ENCODE measurements around the gene IL20RA. TPM values are rescaled to one million over a fixed set of nuclear protein-coding genes. Genes with fewer than 3 reads are reported as not detected.

IL20RA gene
- total and polyA plus RNA-seq, 2 donors (not counting 3 experiments of a cell fraction or from before 2014, with no cell fraction given): not detected

DNA sequence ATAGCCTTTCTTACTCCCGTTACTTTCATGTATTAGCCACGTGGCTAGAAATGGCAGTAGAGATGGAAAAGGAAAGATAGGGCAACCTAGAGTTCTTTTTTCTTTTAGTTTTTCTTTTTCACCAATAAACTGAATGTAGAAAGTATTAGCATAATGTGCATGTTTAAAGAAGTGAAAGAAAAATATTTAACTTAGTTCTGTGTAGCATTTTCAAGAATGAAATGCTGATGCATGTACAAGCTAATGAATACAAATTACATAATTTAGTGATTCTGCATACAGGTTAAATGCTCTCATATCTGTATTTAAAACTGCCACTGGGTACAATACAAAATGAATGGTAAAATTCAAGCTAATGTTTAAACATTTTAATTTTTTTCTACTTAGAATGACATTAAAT lies 22.6 kb upstream of the IL20RA start:
- CTCF ChIA-PET: interaction anchor here (0.9 to 2.0 kb wide), 3 partner anchors 9 to 246 kb away, joined by 3 to 10 read pairs (median 4); no protein-coding TSS in a partner anchor
- Histone ChIP-seq H3K27ac (ENCODE audit: insufficient read depth, low read depth, low read length) (no peak overlapping the region), H4K20me1 (replicated peaks; ENCODE audit: control insufficient read depth, extremely low read depth, insufficient read depth, low read length) (no peaks in the 10 kb centered on the region), H3K9ac (replicated peaks; ENCODE audit: extremely low read depth, insufficient read depth, low read length) (no peak overlapping the region), H3K36me3 (ENCODE audit: control insufficient read depth in 2 of 2, extremely low read depth in 1 of 2, insufficient read depth in 2 of 2, low read length in 2 of 2) (no peaks in the 10 kb centered on the region), H3K79me2 (ENCODE audit: control insufficient read depth, insufficient read depth, low read length) (no peaks in the 10 kb centered on the region), H3K4me3 (replicated peaks in 1 of 3; ENCODE audit: insufficient read depth in 1 of 3, low read depth in 1 of 3, low read length in 3 of 3) (no peak overlapping the region), H3K4me1 (ENCODE audit: control insufficient read depth, extremely low read depth, insufficient read depth, low read length) (no peaks in the 10 kb centered on the region), H3K9me1 (replicated peaks; ENCODE audit: control insufficient read depth, extremely low read depth, insufficient read depth, low read length) (no peaks in the 10 kb centered on the region), H3K9me3 (replicated peaks; ENCODE audit: control insufficient read depth, insufficient read depth, low read length) (no peaks in the 10 kb centered on the region), H2AFZ (ENCODE audit: low read depth, low read length) (no peak overlapping the region), H3K4me2 (ENCODE audit: insufficient read depth, low read length) (no peak overlapping the region), H3K27me3 (ENCODE audit: control insufficient read depth in 2 of 2, insufficient read depth in 2 of 2, low read length in 2 of 2) (no peaks in the 10 kb centered on the region)
- intact Hi-C loops (cut with micrococcal nuclease) (no loop called here), dilution Hi-C loops (cut with MboI; ENCODE audit: extremely low pct_ligation_motif_present, low sequenced_read_pairs) (no loop called here)
- no TSS peak for BruUV-seq (replicated peaks)
- POLR2A ChIA-PET: no interaction called here
- FAIRE-seq (no peak), DNase-seq (ENCODE audit: low read depth, low spot score) (no peak)
- TF ChIP-seq POLR2AphosphoS5 (IDR thresholded peaks at IDR 0.05; ENCODE audit: insufficient read depth, low read depth, low read length) (no peak), POLR2A (IDR thresholded peaks at IDR 0.05; ENCODE audit: low read depth, low read length) (no peak), MYC (IDR thresholded peaks at IDR 0.05; ENCODE audit: low read depth, low read length) (no peak), FOS (IDR thresholded peaks at IDR 0.05; ENCODE audit: borderline replicate concordance, insufficient read depth, low read length) (no peak)

DNA sequence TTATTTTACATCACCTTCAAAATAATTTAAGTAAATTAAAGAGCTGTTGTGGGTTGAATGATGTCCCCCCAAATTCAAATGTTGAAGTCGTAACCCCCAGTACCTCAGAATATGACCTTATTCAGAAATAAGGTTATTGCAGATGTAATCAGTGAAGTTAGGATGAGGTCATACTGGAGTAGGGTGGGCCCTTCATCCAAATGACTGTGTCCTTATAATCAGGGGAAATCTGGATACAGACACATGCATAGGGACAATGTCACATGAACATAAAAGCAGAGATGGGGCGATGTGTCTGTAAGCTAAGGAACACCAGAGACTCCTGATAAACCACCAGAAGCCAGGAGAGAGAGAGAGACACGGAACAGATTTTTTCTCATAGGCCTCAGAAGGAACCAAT lies 13.3 kb upstream of the IL20RA start:
- no peak overlapping the region for H3K4me2 ChIP-seq (ENCODE audit: insufficient read depth, low read length)
- H3K4me1 ChIP-seq (ENCODE audit: control insufficient read depth, extremely low read depth, insufficient read depth, low read length): no peaks in the 10 kb centered on the region
- no peak overlapping the region for H3K4me3 ChIP-seq (replicated peaks in 1 of 3; ENCODE audit: insufficient read depth in 1 of 3, low read depth in 1 of 3, low read length in 3 of 3)
- no peaks in the 10 kb centered on the region for H4K20me1 ChIP-seq (replicated peaks; ENCODE audit: control insufficient read depth, extremely low read depth, insufficient read depth, low read length)
- DNase-seq (ENCODE audit: low read depth, low spot score): no peak
- POLR2A ChIA-PET: no interaction called here
- no TSS peak for BruUV-seq (replicated peaks)
- CTCF ChIA-PET: no interaction called here
- H3K9me3 ChIP-seq (replicated peaks; ENCODE audit: control insufficient read depth, insufficient read depth, low read length): no peaks in the 10 kb centered on the region
- H3K27ac ChIP-seq (ENCODE audit: insufficient read depth, low read depth, low read length): no peak overlapping the region
- no peak for TF ChIP-seq POLR2A (IDR thresholded peaks at IDR 0.05; ENCODE audit: low read depth, low read length)
- TF ChIP-seq, protein P1, sequence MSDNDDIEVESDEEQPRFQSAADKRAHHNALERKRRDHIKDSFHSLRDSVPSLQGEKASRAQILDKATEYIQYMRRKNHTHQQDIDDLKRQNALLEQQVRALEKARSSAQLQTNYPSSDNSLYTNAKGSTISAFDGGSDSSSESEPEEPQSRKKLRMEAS (IDR thresholded peaks at IDR 0.05; ENCODE audit: insufficient read depth, insufficient read length): no peak
- TF ChIP-seq POLR2AphosphoS5 (IDR thresholded peaks at IDR 0.05; ENCODE audit: insufficient read depth, low read depth, low read length): no peak
- no peak for TF ChIP-seq JUN (IDR thresholded peaks at IDR 0.05; ENCODE audit: borderline replicate concordance, insufficient read depth, insufficient read length, low read depth)
- TF ChIP-seq, protein P2, sequence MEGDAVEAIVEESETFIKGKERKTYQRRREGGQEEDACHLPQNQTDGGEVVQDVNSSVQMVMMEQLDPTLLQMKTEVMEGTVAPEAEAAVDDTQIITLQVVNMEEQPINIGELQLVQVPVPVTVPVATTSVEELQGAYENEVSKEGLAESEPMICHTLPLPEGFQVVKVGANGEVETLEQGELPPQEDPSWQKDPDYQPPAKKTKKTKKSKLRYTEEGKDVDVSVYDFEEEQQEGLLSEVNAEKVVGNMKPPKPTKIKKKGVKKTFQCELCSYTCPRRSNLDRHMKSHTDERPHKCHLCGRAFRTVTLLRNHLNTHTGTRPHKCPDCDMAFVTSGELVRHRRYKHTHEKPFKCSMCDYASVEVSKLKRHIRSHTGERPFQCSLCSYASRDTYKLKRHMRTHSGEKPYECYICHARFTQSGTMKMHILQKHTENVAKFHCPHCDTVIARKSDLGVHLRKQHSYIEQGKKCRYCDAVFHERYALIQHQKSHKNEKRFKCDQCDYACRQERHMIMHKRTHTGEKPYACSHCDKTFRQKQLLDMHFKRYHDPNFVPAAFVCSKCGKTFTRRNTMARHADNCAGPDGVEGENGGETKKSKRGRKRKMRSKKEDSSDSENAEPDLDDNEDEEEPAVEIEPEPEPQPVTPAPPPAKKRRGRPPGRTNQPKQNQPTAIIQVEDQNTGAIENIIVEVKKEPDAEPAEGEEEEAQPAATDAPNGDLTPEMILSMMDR (IDR thresholded peaks at IDR 0.05; ENCODE audit: extremely low read depth in 1 of 2, insufficient read depth in 1 of 2, low read depth in 1 of 2, low read length in 2 of 2): no peak
- TF ChIP-seq MYC (IDR thresholded peaks at IDR 0.05; ENCODE audit: low read depth, low read length): no peak
- TF ChIP-seq GATA2 (IDR thresholded peaks at IDR 0.05; ENCODE audit: insufficient read depth, insufficient read length, low read depth, low read length): no peak
- TF ChIP-seq EZH2 (IDR thresholded peaks at IDR 0.05; ENCODE audit: borderline replicate concordance, low read depth, low read length, severe bottlenecking): no peak
- no peak for TF ChIP-seq FOS (IDR thresholded peaks at IDR 0.05; ENCODE audit: borderline replicate concordance, insufficient read depth, low read length)
- no peaks in the 10 kb centered on the region for H3K79me2 ChIP-seq (ENCODE audit: control insufficient read depth, insufficient read depth, low read length)
- H2AFZ ChIP-seq (ENCODE audit: low read depth, low read length): no peak overlapping the region
- H3K27me3 ChIP-seq (ENCODE audit: control insufficient read depth in 2 of 2, insufficient read depth in 2 of 2, low read length in 2 of 2): no peaks in the 10 kb centered on the region
- dilution Hi-C loops (cut with MboI; ENCODE audit: extremely low pct_ligation_motif_present, low sequenced_read_pairs): no loop called here
- intact Hi-C loops (cut with micrococcal nuclease): no loop called here
- no peaks in the 10 kb centered on the region for H3K9me1 ChIP-seq (replicated peaks; ENCODE audit: control insufficient read depth, extremely low read depth, insufficient read depth, low read length)
- no peaks in the 10 kb centered on the region for H3K36me3 ChIP-seq (ENCODE audit: control insufficient read depth in 2 of 2, extremely low read depth in 1 of 2, insufficient read depth in 2 of 2, low read length in 2 of 2)
- no peak overlapping the region for H3K9ac ChIP-seq (replicated peaks; ENCODE audit: extremely low read depth, insufficient read depth, low read length)
- FAIRE-seq: no peak

Data from endothelial cell of umbilical vein (primary cell).